Effector CD8-positive, alpha-beta T cell (primary cell): Measurements from ENCODE around the gene MINDY3.
A peak's percentile ranks its signal among the peaks of the same experiment; 100 is the strongest.
"Not testable (repeated sequence)": the region's sequence is repeated elsewhere in the genome, so short reads cannot be mapped to it uniquely, and the experiment has no call there.

Experiments
- DNase-seq: peaks from one replicate; lab custom pipeline; 2025; lab: John Stamatoyannopoulos, UW
- total RNA-seq, 4 experiments: gene quantifications; one replicate each; lab custom pipeline; 2026; lab: John Stamatoyannopoulos, UW

The MINDY3 gene
- 34.9 to 48.1 (median 46.2) reads per million in 4 experiments for total RNA-seq

DNA sequence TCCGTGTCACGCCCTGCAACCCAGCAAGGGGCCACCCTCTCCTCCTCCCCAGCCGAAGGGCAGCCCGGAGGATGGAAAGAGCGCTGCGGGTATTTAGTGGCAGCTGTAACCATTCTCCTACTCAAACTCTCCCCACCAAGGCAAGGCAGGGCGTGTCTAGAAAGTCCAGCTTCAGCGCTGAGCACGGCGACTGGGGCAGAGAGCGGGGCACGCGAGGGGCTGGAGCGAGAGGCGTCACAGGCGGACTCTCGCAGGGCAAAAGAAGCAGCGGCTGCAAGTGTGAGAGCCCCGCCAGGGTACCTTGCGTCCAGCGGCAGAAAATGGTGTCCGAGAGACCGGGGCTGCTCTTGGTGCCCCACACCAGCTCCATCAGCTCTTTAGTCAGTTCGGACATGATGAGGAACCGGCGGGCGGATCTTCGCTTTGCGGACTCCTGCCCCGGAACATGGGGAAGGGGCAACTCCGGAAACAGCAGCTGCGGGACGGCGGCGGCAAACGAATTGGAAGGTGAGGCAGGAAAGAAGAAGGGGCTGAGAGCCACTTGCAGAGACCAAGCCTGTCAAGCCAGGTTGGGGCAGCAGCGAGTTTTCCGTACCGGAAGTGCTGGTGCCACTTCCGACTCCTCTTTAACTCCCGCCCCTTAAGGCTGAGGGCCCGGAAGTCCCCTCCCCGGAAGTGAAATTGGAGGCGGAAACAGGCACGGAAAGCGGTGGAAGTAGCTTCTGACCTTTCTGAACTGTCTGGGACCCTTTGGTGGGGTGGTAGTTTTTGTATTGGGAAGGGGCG lies at the start of gene MINDY3:
Gene MINDY3, minus strand, starts transcription at position 602 of the 786 bp plus-strand sequence. Its CDS starts 208 bp downstream, at position 394.
- DNase-seq: peak; percentile 67

DNA sequence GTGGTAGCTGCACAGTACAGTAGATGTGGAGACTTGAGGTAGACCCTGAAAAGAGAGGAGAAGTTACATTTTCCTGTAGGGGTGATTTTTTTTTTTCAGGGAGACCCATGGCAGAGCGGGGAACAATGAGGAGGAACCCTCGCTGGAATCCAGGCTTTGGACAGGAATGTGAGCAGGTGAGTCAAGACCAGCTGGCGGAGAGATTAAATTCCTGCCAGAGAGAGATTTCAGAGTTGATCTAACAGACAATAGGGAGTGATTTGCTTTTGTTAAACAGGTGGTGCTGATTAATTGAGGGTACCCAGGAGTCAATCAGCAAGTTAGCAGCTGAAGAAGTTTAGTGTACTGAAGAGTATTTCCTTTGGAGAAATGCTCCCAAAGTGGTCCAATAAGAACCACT lies 41.6 kb upstream of the MINDY3 start:
- no peak for DNase-seq

DNA sequence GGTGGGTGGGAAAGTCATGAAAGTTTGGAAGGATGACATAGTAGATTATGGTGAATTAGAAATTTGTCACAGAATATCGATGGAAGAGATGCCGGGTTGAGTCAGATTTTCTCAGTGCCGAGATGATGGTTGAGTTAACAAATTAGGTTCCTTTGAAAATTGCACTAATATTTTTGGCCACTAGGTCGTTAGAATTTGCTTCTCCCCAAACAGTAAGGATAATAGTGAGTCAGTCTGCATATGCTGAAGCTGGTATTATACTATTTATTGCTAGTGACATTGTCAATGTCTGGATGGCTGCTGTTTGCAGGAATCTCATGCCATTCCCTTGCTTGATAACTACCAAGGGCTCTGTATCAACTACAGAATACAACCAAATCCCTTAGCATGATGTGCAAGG lies 37.7 kb upstream of the MINDY3 start:
- no peak for DNase-seq

DNA sequence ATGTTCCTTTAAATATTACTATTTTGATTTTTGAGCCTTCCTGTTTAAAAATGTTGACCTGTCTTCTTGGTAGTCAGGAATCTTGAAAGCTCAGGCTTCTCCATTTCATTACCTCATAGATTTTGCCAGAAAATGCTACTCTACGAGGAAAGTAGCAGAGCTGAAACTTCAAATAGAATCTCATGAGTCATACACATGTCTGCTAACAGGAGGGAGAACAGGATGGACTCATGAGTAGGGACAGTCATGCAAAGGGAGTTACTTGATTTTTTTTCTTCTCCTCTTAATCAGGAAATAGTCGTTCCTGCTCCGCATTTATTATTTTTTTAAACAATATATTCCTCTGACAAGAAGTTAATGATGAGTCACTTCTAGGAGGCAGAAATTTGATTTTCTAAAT lies 37.0 kb upstream of the MINDY3 start:
- no peak for DNase-seq

DNA sequence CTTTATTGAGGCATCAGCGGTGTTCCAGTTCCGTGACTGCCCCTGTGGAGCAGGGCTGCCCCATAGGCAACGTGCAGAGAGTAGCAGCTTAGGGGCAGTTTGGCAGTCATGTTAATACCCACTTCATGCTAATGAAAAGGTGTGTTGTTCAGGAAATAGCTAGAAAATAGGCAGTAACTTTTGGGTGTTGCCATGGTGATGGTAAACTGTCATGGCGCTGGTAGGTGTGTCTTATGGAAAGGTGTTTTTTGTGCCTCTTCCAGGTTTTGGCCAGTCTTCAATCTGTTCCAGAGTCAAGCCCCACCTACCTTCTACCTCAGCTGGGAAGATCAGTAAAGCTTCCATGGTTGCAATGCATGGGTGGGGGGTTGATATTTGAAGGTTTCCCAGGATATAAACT lies 36.3 kb upstream of the MINDY3 start:
- no peak for DNase-seq

DNA sequence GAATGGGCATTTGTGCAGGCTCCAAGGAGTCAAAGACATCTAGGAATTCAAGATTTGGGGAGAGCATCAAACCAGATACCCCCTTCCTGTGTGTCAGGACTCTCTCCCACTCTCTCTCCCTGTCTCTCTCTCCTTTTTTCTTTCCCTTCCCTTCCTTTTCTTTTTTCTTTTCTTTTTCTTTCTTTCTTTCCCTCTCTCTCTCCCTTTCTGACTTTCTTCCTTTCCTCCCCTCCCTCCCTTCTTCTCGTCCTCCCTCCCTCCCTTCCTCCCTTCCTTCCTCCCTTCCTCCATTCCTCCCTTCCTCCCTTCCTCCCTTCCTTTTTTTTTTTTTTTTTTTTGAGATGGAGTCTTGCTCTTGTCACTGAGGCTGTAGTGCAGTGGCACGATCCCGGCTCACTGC lies 24.1 kb upstream of the MINDY3 start:
- DNase-seq: no peak

DNA sequence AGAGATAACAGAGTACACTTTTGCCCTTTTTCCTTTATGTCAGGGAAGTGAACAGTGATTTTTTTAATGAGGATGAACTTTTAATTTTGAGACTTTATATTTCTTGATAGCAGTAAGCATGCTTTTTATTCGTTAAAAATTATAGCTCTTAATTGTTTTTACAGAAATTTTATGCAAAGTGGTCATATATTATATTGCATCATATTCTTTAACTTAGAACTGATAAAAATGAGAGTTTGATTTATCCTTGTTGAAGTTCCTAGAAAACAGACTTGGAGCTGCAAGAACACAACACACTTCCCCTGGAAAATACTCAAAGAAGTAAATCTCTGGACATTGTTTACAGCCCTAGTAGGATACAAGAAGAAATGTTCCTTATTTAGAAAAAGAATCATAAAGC lies 21.2 kb upstream of the MINDY3 start:
- no peak for DNase-seq

DNA sequence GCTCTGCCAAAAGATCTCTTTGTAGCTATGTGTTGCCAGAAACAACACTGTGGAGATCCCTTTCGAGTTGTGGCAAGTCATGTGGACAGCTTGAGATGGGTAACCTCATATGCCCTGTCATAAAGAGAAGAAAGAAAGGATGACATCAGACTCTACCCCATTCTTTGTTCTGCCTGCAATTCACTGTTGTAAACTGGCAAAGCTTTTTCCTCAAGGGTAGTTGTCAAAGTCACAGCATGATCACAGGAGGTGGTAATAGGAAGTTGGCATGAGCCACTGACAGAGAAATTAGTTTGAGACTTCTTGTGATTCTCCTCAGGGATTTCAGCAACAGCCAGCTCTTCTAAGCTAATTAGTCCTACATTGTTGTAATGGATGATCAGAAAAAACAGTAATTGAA lies 19.4 kb upstream of the MINDY3 start:
- no peak for DNase-seq

DNA sequence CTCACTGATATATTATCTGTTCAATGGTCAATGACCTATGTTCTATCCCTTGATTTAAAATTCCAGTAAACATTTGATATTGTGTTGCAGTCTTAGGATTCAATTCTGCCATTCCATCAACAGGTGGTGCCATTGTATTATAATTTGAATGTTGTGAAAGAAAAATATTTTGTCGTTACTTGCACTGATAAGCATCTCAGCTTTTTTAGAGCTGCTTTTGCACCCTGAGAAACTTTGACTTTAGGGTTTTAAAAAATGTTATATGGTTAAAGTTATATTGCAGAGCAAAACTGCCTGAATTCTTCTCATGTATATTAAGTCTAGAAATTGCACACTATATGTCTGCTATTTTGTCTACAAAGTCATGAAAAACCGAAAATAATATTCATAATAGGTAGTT lies 18.8 kb upstream of the MINDY3 start:
- DNase-seq: no peak

DNA sequence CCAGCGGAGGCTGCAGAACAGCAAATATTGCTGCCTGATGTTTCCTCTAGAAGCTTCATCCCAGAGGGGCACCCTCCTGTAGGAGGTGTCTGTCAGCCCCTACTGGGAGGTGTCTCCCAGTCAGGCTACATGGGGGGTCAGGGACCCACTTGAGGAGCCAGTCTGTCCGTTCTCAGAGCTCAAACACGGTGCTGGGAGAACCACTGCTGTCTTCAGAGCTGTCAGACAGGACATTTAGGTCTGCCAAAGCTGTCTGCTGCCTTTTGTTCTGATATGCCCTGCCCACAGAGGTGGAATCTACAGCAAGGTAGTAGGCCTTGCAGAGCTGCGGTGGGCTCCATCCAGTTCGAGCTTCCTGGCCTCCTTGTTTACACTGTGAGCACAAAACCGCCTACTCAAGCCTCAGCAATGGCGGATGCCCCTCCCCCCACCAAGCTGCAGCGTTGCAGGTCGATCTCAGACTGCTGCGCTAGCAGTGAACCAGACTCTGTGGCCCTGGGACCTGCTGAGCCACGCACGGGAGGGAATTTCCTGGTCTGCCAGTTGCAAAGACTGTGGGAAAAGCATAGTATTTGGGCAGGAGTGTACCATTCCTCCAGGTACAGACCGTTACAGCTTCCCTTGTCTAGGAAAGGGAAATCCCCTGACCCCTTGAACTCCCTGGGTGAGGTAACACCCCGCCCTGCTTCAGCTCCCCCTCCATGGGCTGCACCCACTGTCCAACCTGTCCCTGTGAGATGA lies 17.7 kb upstream of the MINDY3 start:
- DNase-seq: no peak

DNA sequence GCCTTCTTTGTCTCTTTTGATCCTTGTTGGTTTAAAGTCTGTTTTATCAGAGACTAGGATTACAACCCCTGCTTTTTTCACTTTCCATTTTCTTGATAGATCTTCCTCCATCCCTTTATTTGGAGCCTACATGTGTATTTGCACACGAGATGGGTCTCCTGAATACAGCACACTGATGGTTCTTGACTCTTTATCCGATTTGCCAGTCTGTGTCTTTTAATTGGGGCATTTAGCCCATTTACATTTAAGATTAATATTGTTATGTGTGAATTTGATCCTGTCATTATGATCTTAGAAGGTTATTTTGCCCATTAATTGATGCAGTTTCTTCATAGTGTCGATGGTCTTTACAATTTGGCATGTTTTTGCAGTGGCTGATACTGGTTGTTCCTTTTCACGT lies 16.0 kb upstream of the MINDY3 start:
- not testable (repeated sequence) for DNase-seq

DNA sequence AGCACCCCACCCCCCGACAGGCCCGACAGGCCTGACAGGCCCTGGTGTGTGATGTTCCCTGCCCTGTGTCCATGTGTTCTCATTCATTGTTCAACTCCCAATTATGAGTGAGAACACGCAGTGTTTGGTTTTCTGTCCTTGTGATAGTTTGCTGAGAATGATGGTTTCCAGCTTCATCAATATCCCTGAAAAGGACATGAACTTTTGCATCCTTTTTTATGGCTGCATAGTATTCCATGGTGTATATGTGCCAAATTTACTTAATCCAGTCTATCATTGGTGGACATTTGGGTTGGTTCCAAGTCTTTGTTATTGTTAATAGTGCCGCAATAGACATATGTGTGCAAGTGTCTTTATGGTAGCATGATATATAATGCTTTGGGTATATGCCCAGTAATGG lies 12.3 kb upstream of the MINDY3 start:
- DNase-seq: not testable (repeated sequence)

DNA sequence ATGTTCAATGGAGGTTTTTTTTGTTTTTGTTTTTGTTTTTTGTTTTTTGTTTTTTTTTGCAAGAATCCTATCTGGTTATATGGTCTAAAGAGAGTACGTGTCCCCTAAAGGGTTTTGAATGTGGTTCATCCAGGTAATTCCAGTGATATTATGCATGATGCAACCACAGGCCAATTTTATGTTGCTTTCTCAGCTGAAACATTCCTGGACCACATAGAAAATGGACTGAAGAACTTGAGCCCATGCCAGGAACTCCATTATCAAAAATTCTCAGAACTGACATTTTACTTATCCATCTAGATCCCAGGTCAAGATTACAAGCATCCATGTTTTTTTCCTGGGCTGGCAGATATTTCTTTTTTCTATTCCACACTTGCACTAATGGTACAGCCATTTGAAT lies 11.5 kb upstream of the MINDY3 start:
- DNase-seq: no peak

DNA sequence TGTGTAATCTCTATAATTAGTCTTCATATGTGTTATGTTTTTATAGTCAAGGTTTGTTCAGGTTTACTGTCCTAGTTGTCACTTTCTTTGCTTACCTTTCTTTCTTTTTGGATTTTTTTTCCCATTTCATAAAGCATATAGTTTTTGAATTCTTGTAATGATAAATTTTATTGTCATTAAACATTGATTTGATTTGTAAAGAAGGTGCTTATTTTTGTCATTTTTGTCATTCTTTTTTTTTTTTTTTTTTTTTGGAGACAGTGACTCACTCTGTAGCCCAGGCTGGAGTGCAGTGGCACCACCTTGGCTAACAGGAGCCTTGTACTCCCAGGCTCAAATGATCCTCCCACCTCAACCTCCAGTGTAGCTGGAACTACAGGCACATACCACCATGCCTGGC lies 9.6 kb upstream of the MINDY3 start:
- DNase-seq: no peak

DNA sequence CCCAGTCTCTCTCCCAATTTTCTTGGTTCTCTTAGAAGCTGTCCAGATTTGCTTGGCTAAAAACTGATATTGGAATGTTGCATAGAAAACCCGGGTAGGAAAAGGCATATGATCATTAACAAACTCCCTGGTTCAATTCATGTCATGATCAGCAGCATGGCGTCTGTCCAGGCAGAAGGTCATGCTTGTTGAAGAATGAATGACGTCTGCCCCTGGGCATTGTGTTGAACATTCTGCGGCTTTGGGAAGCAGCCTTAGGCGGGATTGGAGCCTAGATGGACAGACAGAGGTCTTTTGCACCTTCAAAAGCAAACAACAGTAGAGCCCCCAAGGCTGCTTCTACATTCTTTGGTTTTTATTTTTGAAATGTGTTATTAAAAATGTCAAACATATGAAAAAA lies 7.7 kb upstream of the MINDY3 start:
- DNase-seq: no peak

DNA sequence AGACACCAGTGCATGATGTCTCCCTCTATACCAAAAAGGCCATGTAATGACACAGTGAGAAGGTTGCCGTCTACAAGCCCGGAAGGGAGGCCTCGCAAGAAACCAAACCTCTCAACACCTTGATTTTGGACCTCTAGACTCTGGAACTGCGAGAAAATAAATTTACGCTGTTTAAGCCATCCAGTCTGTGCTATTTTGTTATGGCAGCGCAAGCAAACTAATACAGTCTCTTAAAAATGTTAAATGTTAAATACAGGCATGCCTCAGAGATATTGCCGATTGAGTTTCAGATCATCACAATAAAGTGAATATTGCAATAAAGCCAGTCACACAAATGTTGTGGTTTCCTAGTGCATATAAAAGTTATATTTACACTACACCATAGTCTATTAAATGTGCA lies 5.0 kb upstream of the MINDY3 start:
- no peak for DNase-seq

DNA sequence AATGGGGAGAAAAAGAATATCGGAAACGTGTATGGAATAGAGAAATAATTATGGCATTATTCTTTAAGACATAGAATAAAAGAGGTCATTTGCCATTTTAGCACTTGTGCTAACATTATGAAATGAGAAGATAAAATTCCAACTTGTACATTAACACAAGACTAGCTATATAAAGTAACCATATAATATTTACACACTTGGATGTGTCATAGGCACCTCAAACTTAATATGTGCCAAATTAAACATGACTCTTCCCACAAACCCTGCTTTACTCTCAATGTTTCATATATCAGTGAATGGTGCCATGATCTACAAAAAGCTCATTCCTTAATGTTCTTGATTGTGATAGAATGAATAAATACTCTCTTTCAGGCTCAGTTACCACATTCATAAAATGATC lies 4.1 kb upstream of the MINDY3 start:
- no peak for DNase-seq

DNA sequence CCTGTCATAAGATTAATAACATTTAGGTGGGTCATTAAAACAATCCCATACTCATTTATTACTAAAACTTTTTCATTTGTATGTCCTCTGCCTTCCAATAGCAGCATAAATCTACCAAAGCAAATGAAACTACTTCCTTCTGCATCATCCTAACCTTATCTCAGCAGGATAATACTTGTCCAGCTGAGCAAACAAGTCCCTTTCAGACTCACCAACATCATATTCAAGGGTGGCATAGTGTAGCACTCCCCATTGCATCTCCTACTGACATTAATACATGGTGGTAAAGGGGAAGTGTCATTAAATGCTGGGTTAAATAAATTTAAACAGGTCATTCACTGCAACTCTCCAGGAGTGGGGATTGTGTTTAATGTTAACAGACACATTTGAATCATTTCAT lies 3.4 kb upstream of the MINDY3 start:
- no peak for DNase-seq

DNA sequence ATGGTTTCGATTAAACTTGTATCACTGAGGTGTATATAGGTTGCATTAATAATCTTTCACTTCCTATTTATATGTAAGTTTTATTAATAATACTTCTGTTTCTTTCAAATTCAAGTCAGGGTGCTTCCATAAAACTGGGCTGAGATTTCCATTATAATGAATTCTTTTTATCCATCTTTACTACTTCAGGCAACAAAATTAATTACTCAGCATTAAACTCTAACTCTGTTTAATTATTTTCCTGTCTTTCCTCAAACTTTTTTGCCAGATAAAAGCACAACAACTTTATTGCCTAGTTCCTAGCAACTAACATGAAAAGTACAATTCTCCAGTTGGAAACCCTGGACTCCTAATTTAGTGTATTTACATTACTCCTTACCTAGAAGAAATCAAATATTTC lies 3.0 kb upstream of the MINDY3 start:
- no peak for DNase-seq

DNA sequence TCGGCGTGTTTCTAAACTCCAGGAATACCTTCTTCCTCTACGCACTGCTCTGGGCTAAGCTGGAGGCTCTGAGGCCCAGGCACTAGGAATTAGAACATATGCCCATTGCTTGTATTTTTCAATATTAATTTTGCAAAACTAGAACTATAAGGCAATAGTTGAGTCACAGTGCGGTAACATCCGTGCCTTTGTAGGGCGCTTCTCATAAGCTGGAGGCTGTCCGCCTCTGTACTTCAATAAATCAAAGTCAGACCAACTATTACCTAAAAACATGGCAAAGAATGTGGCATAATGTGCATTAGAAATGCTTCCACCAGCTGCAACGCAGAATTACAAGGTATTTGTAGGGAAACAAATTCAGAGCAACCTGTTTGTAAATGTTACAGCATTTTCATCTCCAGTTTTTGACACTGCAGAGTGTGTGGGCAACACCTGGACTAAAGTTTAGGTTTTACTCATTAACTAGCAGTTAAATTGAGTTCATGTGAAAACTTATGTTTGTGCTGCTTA lies 440 bp upstream of the MINDY3 start:
- DNase-seq: no peak

DNA sequence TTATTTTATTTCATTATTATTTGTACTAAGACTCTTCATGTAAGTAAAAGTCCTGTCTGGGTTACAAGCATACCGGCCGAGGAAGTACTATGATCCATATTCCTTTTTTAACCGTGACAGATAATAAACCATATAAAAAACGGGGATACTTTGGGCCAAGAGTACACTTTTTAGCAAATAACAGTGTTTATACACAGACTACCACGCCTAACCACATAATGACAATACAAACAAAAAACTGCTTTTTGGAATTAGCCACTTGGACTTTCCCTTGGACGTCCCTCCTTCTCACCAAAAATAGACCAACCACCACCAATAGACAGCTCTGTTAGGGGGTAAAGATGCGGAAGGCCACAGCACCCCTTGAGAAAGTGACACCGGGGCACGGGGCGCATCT lies 800 bp downstream of the MINDY3 start:
- DNase-seq: no peak

DNA sequence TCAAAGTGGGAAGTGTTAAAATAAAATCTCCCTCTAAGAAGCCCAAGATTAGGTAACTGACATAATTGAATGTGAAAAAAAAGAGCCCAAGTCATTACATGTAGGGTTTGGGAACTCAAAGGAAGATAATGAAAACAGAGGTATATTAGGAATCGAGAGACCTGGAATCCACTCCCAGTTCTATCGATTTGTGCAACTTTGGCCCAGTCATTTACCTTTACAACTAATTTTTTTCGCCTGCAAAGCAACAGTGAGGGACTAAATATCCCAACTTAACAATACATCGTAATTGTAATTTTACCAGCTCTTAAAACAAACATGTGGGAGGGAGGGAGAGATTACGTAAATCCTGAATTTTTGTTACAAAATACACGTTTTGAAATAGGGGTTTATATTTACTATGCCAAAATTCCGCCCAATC lies 1.4 kb downstream of the MINDY3 start:
- DNase-seq: no peak

DNA sequence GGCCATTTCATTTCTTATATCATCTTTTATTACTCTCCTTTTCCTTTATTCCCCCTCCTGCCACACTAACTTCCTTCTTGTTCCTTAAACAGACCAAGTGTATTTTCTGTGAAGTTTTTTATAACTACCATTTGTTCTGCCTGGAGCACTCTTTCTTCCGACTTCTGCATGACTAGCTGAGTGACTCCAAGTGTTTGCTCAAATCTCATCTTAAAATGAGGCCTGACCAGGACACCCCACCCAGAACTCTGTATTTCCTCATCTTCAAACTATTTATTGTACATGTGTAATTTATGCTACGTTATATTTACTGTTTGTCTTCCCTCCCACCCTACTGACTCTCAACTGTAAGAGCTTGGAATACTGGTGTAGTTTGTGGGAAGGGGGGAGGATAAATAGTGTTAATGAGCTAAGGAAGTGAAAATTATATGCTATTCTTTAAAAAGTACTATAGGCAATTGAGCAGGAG lies 3.2 kb downstream of the MINDY3 start:
- DNase-seq: no peak
